GM13977 (cell line): ENCODE data around the gene DNPEP.

Experiments
- DNase-seq: peaks from one replicate; pipeline ENCODE4 v3.0.0; 2012; ENCODE audit warnings: low spot score
- in situ Hi-C: fragments of 300-500 bp; cut with MboI; formaldehyde crosslinking; loops from one replicate; pipeline ENCODE4 v1.12.0; 2022; ENCODE audit warnings: low sequenced_read_pairs, low pct_unique_long_range_greater_than_20kb, mixed read lengths, inconsistent platforms; ENCODE audit not compliant: unreplicated experiment
- TF ChIP-seq, protein P1 (sequence below): IDR thresholded peaks from 2 replicates; pipeline ENCODE4 v1.5.1; 2012; ENCODE audit warnings: mild to moderate bottlenecking, control low read depth; ENCODE audit not compliant: insufficient read depth; ENCODE audit errors: extremely low read depth, missing control alignments

The DNPEP gene

DNA sequence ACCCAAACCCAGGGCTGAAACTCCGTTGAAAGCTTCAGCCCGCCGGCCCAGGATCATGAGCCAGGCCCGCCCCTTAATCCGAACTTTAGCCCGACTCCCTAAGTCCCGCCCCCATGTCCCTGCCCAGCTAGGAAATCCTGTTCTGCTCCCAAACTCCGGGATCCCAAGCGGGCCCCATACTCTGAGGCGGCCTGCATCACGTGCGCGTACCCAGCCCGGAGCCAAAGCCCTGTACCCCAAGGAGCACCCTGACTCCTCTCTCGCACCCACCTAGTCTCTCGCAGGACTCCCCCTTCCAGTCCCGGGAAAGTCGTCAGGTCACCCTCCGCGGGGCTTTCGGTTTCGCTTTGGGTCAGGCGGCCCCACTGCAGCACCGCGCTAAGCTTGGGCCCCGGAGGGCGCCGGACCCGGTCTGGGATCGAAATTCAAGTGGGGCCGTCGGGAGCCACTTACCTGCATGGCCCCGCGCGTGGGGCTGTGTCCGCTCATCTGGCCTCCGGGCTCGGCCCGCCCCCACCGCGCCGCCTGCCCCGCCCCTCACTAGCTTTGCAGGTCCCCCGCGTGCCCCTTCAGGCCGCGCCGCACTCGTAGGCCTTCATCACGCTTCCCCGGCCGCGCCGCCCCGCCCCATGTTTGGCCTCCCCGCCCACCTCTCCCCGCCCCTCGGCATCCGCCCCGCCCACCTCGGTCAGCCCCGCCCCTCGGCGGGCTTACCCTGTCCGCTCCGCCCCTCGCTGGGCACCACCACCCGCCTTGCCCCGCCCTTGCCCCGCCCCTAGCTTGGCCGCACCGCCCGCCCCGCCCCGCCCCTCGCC is at the start of gene DNPEP:
TSS of gene DNPEP (minus strand) at position 607 of the 815 bp plus-strand sequence. CDS start at position 489, 118 bp downstream.
- no peak for DNase-seq
- TF ChIP-seq, protein P1, sequence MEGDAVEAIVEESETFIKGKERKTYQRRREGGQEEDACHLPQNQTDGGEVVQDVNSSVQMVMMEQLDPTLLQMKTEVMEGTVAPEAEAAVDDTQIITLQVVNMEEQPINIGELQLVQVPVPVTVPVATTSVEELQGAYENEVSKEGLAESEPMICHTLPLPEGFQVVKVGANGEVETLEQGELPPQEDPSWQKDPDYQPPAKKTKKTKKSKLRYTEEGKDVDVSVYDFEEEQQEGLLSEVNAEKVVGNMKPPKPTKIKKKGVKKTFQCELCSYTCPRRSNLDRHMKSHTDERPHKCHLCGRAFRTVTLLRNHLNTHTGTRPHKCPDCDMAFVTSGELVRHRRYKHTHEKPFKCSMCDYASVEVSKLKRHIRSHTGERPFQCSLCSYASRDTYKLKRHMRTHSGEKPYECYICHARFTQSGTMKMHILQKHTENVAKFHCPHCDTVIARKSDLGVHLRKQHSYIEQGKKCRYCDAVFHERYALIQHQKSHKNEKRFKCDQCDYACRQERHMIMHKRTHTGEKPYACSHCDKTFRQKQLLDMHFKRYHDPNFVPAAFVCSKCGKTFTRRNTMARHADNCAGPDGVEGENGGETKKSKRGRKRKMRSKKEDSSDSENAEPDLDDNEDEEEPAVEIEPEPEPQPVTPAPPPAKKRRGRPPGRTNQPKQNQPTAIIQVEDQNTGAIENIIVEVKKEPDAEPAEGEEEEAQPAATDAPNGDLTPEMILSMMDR, result no peak
- in situ Hi-C loops, result no loop called here

DNA sequence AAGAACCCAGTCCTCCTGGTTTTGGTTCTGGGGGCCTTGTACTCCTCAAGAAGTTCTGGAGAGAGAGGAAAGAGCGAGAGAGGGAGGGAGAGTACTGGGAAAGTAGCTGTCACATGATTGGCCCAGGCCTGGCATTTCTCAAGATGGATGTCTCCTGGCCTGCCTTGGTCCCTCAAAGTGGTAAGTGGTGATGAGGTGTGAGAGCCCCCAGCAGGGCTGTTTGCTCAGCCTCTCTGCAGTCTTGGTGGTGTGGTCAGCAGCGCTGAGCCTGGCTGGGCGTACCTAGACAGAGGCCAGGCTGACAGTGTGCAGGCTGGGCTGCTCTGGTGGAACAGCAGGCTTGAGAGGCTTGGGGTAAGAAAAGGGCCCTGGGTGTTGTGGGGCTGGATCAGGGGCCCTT is 49.4 kb upstream of the DNPEP start:
- DNase-seq, result no peak
- TF ChIP-seq, protein P1, result no peak
- in situ Hi-C loops, result no loop called here

DNA sequence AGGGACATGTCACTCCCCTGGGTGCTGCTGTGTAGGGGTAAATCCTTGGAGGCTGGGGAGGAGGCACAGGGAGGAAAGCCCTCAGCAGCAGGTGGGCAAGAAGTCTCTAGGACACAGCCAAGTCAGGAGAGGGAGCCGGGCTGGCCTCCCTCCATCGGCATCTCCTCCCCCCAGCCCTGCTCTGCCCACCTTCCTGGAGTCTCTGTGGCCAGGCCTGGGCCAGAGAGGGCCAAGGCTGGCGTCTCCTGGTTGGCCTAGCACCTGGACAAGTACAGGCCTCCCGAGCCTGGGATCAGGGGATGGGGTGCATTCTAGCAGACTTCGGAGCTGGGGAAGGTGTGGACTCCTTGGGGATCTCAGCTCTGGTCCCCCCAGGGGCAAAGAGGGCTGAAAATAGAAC is 48.8 kb upstream of the DNPEP start:
- in situ Hi-C loops, result no loop called here
- no peak for DNase-seq
- TF ChIP-seq, protein P1, result no peak

DNA sequence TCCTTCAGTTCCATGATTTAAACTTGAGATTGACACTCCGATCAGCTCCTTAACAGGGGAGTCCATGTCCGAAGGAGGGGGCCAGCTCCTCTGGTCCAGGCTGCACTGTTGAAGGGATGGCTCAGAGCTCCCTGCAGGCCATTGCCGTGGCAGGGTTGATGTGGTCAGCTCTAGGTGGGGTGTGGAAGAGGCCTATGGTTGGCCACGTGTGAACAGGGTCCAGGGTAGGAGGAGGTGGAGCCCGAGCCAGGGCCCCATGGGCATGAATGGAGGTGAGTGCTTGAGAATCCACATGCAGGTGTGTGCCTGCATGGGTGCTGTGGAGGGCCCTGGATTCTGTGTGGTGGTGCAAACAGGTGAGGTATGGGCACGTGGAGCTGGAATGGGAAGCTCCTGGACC is 48.0 kb upstream of the DNPEP start:
- in situ Hi-C loops, result no loop called here
- TF ChIP-seq, protein P1, result no peak
- DNase-seq, result no peak

DNA sequence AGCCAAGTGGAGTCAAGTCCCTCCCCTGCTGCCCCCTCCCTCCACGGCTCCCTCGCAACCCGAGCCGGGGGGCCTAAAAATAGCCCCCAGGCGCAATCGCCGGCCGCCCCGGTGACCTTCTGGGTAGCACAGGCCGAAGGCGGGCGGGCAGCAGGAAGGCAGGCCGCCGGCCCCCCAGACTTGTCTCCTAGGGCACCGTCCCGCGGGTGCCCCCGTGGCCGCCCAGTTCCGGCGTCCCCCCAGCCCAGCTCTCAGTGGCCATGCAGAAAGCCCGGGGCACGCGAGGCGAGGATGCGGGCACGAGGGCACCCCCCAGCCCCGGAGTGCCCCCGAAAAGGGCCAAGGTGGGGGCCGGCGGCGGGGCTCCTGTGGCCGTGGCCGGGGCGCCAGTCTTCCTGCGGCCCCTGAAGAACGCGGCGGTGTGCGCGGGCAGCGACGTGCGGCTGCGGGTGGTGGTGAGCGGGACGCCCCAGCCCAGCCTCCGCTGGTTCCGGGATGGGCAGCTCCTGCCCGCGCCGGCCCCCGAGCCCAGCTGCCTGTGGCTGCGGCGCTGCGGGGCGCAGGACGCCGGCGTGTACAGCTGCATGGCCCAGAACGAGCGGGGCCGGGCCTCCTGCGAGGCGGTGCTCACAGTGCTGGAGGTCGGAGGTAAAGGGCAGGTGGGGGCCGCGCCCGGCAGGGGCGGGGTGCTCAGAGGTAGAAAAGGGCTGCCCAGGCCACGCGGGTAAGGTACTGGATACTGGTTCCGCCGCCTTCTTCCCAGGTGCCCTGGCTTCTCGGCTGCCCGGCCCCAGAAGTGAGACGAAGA is 47.2 kb upstream of the DNPEP start, which contains the start of gene SPEG:
TSS of gene SPEG (plus strand) at position 126 of the 808 bp plus-strand sequence. CDS start at position 261, 135 bp downstream.
- TF ChIP-seq, protein P1, result no peak
- in situ Hi-C loops, result no loop called here
- no peak for DNase-seq

DNA sequence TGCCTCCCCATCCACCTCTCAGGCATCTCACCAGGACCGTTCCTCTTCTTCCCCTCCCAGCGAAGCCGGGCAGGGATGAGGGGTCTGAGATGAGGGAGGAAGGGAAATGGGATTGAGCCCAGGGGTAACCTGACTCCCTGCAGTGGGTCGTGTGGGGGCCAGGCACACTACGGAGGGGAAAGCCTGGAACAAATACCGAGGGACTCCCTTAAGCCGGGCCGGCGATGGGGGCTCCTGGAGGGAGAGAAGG is 46.7 kb upstream of the DNPEP start:
- in situ Hi-C loops, result no loop called here
- no peak for DNase-seq
- TF ChIP-seq, protein P1, result no peak
